ENCODE data around the gene WFS1. TPM values are rescaled to one million over a fixed set of nuclear protein-coding genes. Genes with fewer than 3 reads are reported as not detected.

WFS1 gene
- total and polyA plus RNA-seq, 9 of the 15 experiments (the other 6 are each of a cell fraction or from before 2014, with no cell fraction given), result 0.01 to 0.29 (median 0.03) TPM; not detected in 5

GRCh38 chr4:6269616-6270511 lies at the start of gene WFS1 (continued):
- TF ChIP-seq ARID1B (IDR thresholded peaks at IDR 0.05) (no peak), HDAC3 (IDR thresholded peaks at IDR 0.05; ENCODE audit: borderline replicate concordance, partially characterized antibody) (no peak), IFI16 (CRISPR knock-in tag; IDR thresholded peaks at IDR 0.05) (no peak), NRF1 (conservative IDR thresholded peaks at IDR 0.05 in 1 of 2, IDR thresholded peaks at IDR 0.05 in 1 of 2) (peak; percentile 44 to 47; a peak in 3 of 4 replicates), ZNF395 (CRISPR knock-in tag; IDR thresholded peaks at IDR 0.05) (no peak), RNF2 (IDR thresholded peaks at IDR 0.05) (no peak), ELK1 (CRISPR knock-in tag; IDR thresholded peaks at IDR 0.05) (no peak), CXXC5 (CRISPR knock-in tag; IDR thresholded peaks at IDR 0.05) (peak; percentile 78), RBFOX2 (IDR thresholded peaks at IDR 0.05; ENCODE audit: low read depth, low read length) (0 out of 2 replicates have a peak, but pooled peaks have one; percentile 25), ATF6 (CRISPR knock-in tag; IDR thresholded peaks at IDR 0.05) (no peak), ADNP (tag; IDR thresholded peaks at IDR 0.05) (no peak), SETDB1 (IDR thresholded peaks at IDR 0.05; ENCODE audit: low read length) (no peak), SP2 (IDR thresholded peaks at IDR 0.05; ENCODE audit: extremely low read depth, low read depth, low read length, poor library complexity, severe bottlenecking) (peak; percentile 56), CREM (IDR thresholded peaks at IDR 0.05; ENCODE audit: low read depth) (0 out of 2 replicates have a peak, but pooled peaks have one; percentile 23), EP300 (IDR thresholded peaks at IDR 0.05; ENCODE audit: low read length) (no peak), HIVEP1 (CRISPR knock-in tag; IDR thresholded peaks at IDR 0.05) (no peak), SPI1 (IDR thresholded peaks at IDR 0.05; ENCODE audit: borderline replicate concordance, low read depth, low read length) (no peak), SRSF3 (IDR thresholded peaks at IDR 0.05; ENCODE audit: insufficient read depth, low read length) (no peak), NFYB (IDR thresholded peaks at IDR 0.05; ENCODE audit: extremely low read depth, insufficient read length) (peak; percentile 86), ARHGAP35 (IDR thresholded peaks at IDR 0.05; ENCODE audit: partially characterized antibody) (no peak), ZNF436 (CRISPR knock-in tag; IDR thresholded peaks at IDR 0.05) (no peak), CHD2 (IDR thresholded peaks at IDR 0.05; ENCODE audit: low read depth, low read length) (peak; percentile 55), NFRKB (IDR thresholded peaks at IDR 0.05; ENCODE audit: low read depth) (no peak), ETV1 (tag; conservative IDR thresholded peaks at IDR 0.05; ENCODE audit: low read depth) (no peak)

Measured in K562 (cell line).